ENCODE measurements around the gene PI4KA.
"Not testable (repeated sequence)": the region's sequence is repeated elsewhere in the genome, so short reads cannot be mapped to it uniquely, and the experiment has no call there.

- not testable (repeated sequence) for TF ChIP-seq ATM (IDR thresholded peaks at IDR 0.05; ENCODE audit: borderline replicate concordance); SOX6 (IDR thresholded peaks at IDR 0.05); SOX6 (CRISPR knock-in tag; IDR thresholded peaks at IDR 0.05); ZNF24 (IDR thresholded peaks at IDR 0.05); CEBPZ (IDR thresholded peaks at IDR 0.05; ENCODE audit: low read length); ZMYM4 (CRISPR knock-in tag; IDR thresholded peaks at IDR 0.05); ZNF121 (CRISPR knock-in tag; IDR thresholded peaks at IDR 0.05); USF2 (IDR thresholded peaks at IDR 0.05; ENCODE audit: low read depth, low read length); USF2 (CRISPR knock-in tag; IDR thresholded peaks at IDR 0.05; ENCODE audit: borderline replicate concordance); ZNF12 (CRISPR knock-in tag; IDR thresholded peaks at IDR 0.05); ZMYM2 (CRISPR knock-in tag; IDR thresholded peaks at IDR 0.05); ELF1 (CRISPR knock-in tag; IDR thresholded peaks at IDR 0.05); MAF1 (CRISPR knock-in tag; IDR thresholded peaks at IDR 0.05; ENCODE audit: borderline replicate concordance)
Observed at GRCh38 chr22:20717981-20718380, 140.6 kb downstream of the PI4KA start.

All from HepG2 (cell line).